K562 (cell line): ENCODE data around the gene ODC1. TPM values are rescaled to one million over a fixed set of nuclear protein-coding genes. Genes with fewer than 3 reads are reported as not detected.

Experiments
- ATAC-seq: fragments of 200-7000 bp; cut with Tn5 transposase; 3 replicates; pipeline ENCODE4 v1.9.1; 2020; ENCODE audit warnings: moderate library complexity
- BruUV-seq: library from RNA; stranded (reverse); fragments of 400-500 nt; replicated peaks from 2 replicates; lab custom pipeline; 2021; lab: Mats Ljungman, UMichigan
- CTCF ChIA-PET: fragments of 300-600 bp; formaldehyde crosslinking; extraction: SDS; loops from one replicate; lab custom pipeline; 2021; ENCODE audit warnings: low intra/inter-chr PET ratio; lab: Yijun Ruan, JAX
- POLR2A ChIA-PET: fragments of 300-600, 350-650 bp; sonication (Branson Sonifier 250); formaldehyde crosslinking; extraction: SDS; loops from one replicate; lab custom pipeline; 2021; ENCODE audit warnings: antibody characterized with exemption, inconsistent platforms; lab: Yijun Ruan, JAX
- DNase-seq, 4 experiments: peaks; one replicate each; pipeline versions ENCODE4 v3.0.0 to v3.0.0-alpha.2; 2011 to 2018; ENCODE audit warnings: low spot score in 3 of 4, mixed read lengths in 3 of 4; ENCODE audit errors: extremely low read depth in 1 of 4
- FAIRE-seq: peaks from 2 replicates; lab custom pipeline; 2011; peaks lifted over from hg19 to GRCh38; lab: Jason Lieb, UNC
- H2AFZ ChIP-seq: 2 replicates; pipeline ENCODE4 v1.6.0; 2011; ENCODE audit warnings: low read depth, low read length, control low read depth, inconsistent platforms
- H3K27ac ChIP-seq: fragments of 200-600 bp; 3 replicates; pipeline ENCODE4 v1.8.0; 2011; ENCODE audit warnings: low read depth, mild to moderate bottlenecking, control low read depth, inconsistent platforms, low read length, moderate library complexity, mixed read lengths; ENCODE audit errors: extremely low read depth
- H3K27me3 ChIP-seq, 2 experiments: fragments of 300-600 bp in 1 of 2; 2 replicates in 1 of 2; 3 replicates in 1 of 2; pipeline versions ENCODE4 v1.6.0 to v1.8.0; 2011; ENCODE audit warnings: inconsistent platforms in 2 of 2, low read length in 2 of 2, mild to moderate bottlenecking in 1 of 2, mixed read lengths in 1 of 2, moderate library complexity in 1 of 2; ENCODE audit not compliant: control insufficient read depth in 2 of 2, insufficient read depth in 2 of 2
- H3K36me3 ChIP-seq: fragments of 300-600 bp; 3 replicates; pipeline ENCODE4 v1.8.0; 2011; ENCODE audit warnings: mild to moderate bottlenecking, low read length, inconsistent platforms; ENCODE audit not compliant: control insufficient read depth, insufficient read depth
- H3K4me1 ChIP-seq, 2 experiments: fragments of 200-600 bp in 1 of 2; replicated peaks in 1 of 2; 2 replicates in 1 of 2; 3 replicates in 1 of 2; pipeline versions ENCODE4 v1.5.1 to v1.8.0; 2011; ENCODE audit warnings: inconsistent platforms in 2 of 2, low read length in 2 of 2, mild to moderate bottlenecking in 1 of 2, mixed read lengths in 1 of 2, moderate library complexity in 1 of 2; ENCODE audit not compliant: control insufficient read depth in 2 of 2, insufficient read depth in 2 of 2
- H3K4me2 ChIP-seq: 2 replicates; pipeline ENCODE4 v1.6.1; 2011; ENCODE audit warnings: low read length, control low read depth, inconsistent platforms, mixed read lengths; ENCODE audit not compliant: insufficient read depth
- H3K4me3 ChIP-seq: fragments of 200-600 bp; sonication (generic), shearing (Covaris generic); 2 replicates; pipeline ENCODE4 v1.5.1; 2016; ENCODE audit warnings: control low read depth, inconsistent platforms
- H3K79me2 ChIP-seq: fragments of 200-600 bp; 3 replicates; pipeline ENCODE4 v1.8.0; 2011; ENCODE audit warnings: low read length, inconsistent platforms; ENCODE audit not compliant: control insufficient read depth, insufficient read depth
- H3K9ac ChIP-seq, 2 experiments: 2 replicates each; pipeline versions ENCODE4 v1.6.0 to v1.6.1; 2011; ENCODE audit warnings: low read depth in 2 of 2, low read length in 2 of 2, control low read depth in 1 of 2, inconsistent platforms in 1 of 2, mild to moderate bottlenecking in 1 of 2, mixed read lengths in 1 of 2; ENCODE audit not compliant: insufficient read depth in 1 of 2
- H3K9me1 ChIP-seq: one replicate; pipeline ENCODE4 v1.6.0; 2011; ENCODE audit warnings: inconsistent platforms, mild to moderate bottlenecking, low read length, moderate library complexity; ENCODE audit not compliant: control insufficient read depth, insufficient read depth
- H3K9me3 ChIP-seq: replicated peaks from 2 replicates; pipeline ENCODE4 v1.5.1; 2011; ENCODE audit warnings: low read depth, low read length, inconsistent platforms; ENCODE audit not compliant: control insufficient read depth, insufficient read depth
- H4K20me1 ChIP-seq: replicated peaks from 2 replicates; pipeline ENCODE4 v1.6.1; 2011; ENCODE audit warnings: low read length, inconsistent platforms, mixed read lengths; ENCODE audit not compliant: control insufficient read depth, insufficient read depth
- CSDE1 ChIP-seq, 2 experiments: fragments of 450-650 bp; IDR thresholded peaks; 2 replicates each; pipeline ENCODE4 v1.6.1; 2016; ENCODE audit warnings: mild to moderate bottlenecking in 1 of 2
- ERF ChIP-seq: fragments of 450-650 bp; formaldehyde crosslinking; IDR thresholded peaks from 2 replicates; pipeline ENCODE4 v1.4.0; 2020; ENCODE audit warnings: mild to moderate bottlenecking, mixed read lengths
- MTA1 ChIP-seq: fragments of 450-650 bp; IDR thresholded peaks from 2 replicates; pipeline ENCODE4 v1.6.1; 2017; ENCODE audit warnings: borderline replicate concordance
- NFIX ChIP-seq: fragments of 250-450 bp; sonication (Bioruptor Pico); IDR thresholded peaks from 2 replicates; pipeline ENCODE4 v1.4.0; 2020; ENCODE audit warnings: low read depth, mild to moderate bottlenecking, moderate library complexity
- RBM34 ChIP-seq: fragments of 200-400 bp; formaldehyde crosslinking; IDR thresholded peaks from 2 replicates; pipeline ENCODE4 v1.6.1; 2018; ENCODE audit warnings: low read length, borderline replicate concordance; ENCODE audit not compliant: insufficient read depth
- SP2 ChIP-seq: IDR thresholded peaks from 2 replicates; pipeline ENCODE4 v1.6.1; 2011; ENCODE audit warnings: mild to moderate bottlenecking, low read depth, low read length, moderate library complexity; ENCODE audit not compliant: poor library complexity, severe bottlenecking; ENCODE audit errors: extremely low read depth
- USF1 ChIP-seq: sonication (generic); formaldehyde crosslinking; IDR thresholded peaks from 2 replicates; pipeline ENCODE4 v1.9.0; 2022; ENCODE audit warnings: mild to moderate bottlenecking, missing genetic modification reagents
- ZBTB9 ChIP-seq: fragments of 450-650 bp; formaldehyde crosslinking; IDR thresholded peaks from 2 replicates; pipeline ENCODE4 v1.4.0; 2020; ENCODE audit warnings: mild to moderate bottlenecking, moderate library complexity
- ZFP30 ChIP-seq: fragments of 250-450 bp; sonication (Bioruptor Pico); IDR thresholded peaks from 2 replicates; pipeline ENCODE4 v1.8.0; 2022; ENCODE audit warnings: moderate library complexity, mild to moderate bottlenecking, inconsistent platforms, borderline replicate concordance
- ZFP36 ChIP-seq: fragments of 150-350 bp; IDR thresholded peaks from 2 replicates; pipeline ENCODE4 v1.6.1; 2018; ENCODE audit warnings: low read length, low read depth; ENCODE audit not compliant: partially characterized antibody
- ZNF586 ChIP-seq: fragments of 450-650 bp; formaldehyde crosslinking; conservative IDR thresholded peaks from 2 replicates; pipeline ENCODE4 v1.4.0; 2020; ENCODE audit warnings: mild to moderate bottlenecking, moderate library complexity
- WGBS: fragments of 100-300 bp; shearing (Covaris generic); methylation state at CpG from one replicate; pipeline ENCODE4 v1.1.6; 2016; ENCODE audit warnings: low coverage, mixed read lengths; ENCODE audit not compliant: insufficient coverage; ENCODE audit errors: missing lambda C conversion rate; 5-methylcytosine and 5-hydroxymethylcytosine counted together
- in situ Hi-C: fragments of 300-500 bp; cut with MboI; formaldehyde crosslinking; loops from 4 replicates; pipeline ENCODE4 v1.15.0; 2018; ENCODE audit warnings: inconsistent platforms, mixed read lengths
- intact Hi-C: fragments of 100-400 bp; cut with micrococcal nuclease; formaldehyde crosslinking; loops from 2 replicates; pipeline ENCODE4 v1.14.2; 2022
- polyA plus RNA-seq, 8 experiments: library from polyadenylated mRNA; depleted of rRNA in 4 of 8; stranded (reverse) in 5 of 8; unstranded in 3 of 8; fragments of >200 nt; fragmentation: Nextera tagmentation in 2 of 8; fragmentation: Illumina TruSeq in 1 of 8; extraction: Ambion mirVana in 2 of 8; extraction: Trizol in 1 of 8; gene quantifications; 2 replicates each; pipeline versions ENCODE4 v1.2.1 to v1.2.3, GENCODE V29; 2011 to 2014; ENCODE audit warnings: inconsistent platforms in 1 of 8, missing spikeins in 1 of 8
- total RNA-seq, 7 experiments: library from RNA; depleted of rRNA in 6 of 7; stranded (reverse); fragments of >200 nt in 6 of 7; fragmentation: Illumina TruSeq in 2 of 7; extraction: Trizol in 2 of 7; gene quantifications; 2 replicates each; pipeline versions ENCODE4 v1.2.1 to v1.2.3, GENCODE V29; 2011 to 2021; ENCODE audit warnings: low replicate concordance in 1 of 7

ODC1 gene
- total and polyA plus RNA-seq, 9 of the 15 experiments (the other 6 are each of a cell fraction or from before 2014, with no cell fraction given) = 142 to 563 (median 457) TPM

- peaks cover 0 to 8% of the 10 kb centered on the region in 2 experiments; a peak in 2 of 5 replicates for H3K4me1 ChIP-seq
- H3K27ac ChIP-seq = no peak overlapping the region
- CTCF ChIA-PET = no interaction called here
- DNase-seq (no peak), ATAC-seq (no peak), FAIRE-seq (no peak)
- intact Hi-C loops = no loop called here
- no peak overlapping the region for H3K4me3 ChIP-seq
- WGBS = 79% methylated on average over 6 of the region's 6 CpGs
- no TSS peak for BruUV-seq
- no peak overlapping the region for H2AFZ ChIP-seq
- TF ChIP-seq ZNF586 (CRISPR knock-in tag) = no peak
- TF ChIP-seq CSDE1 (IDR thresholded peaks at IDR 0.05) = no peak
- no peak for TF ChIP-seq ZFP30 (CRISPR knock-in tag)
- TF ChIP-seq NFIX (CRISPR knock-in tag) = no peak
- TF ChIP-seq USF1 (CRISPR knock-in tag) = no peak
- TF ChIP-seq SP2 = no peak
- TF ChIP-seq MTA1 = no peak
- TF ChIP-seq RBM34 = no peak
- TF ChIP-seq ERF (CRISPR knock-in tag) = no peak
- no peak for TF ChIP-seq ZBTB9 (CRISPR knock-in tag)
- no peak for TF ChIP-seq ZFP36
- H3K79me2 ChIP-seq = no peaks in the 10 kb centered on the region
- H3K36me3 ChIP-seq = peaks cover 33% of the 10 kb centered on the region; the same call in 2 of the 3 replicates
- H4K20me1 ChIP-seq = 0 out of 2 replicates have a peak, but pooled peaks cover 3% of the 10 kb centered on the region
- H3K9me3 ChIP-seq = no peaks in the 10 kb centered on the region
- no peak overlapping the region for H3K4me2 ChIP-seq
- peak overlapping the region in 1 of 2 experiments; percentile 45; a peak in 1 of 4 replicates for H3K9ac ChIP-seq
- H3K27me3 ChIP-seq = no peaks in the 10 kb centered on the region
- POLR2A ChIA-PET = no interaction called here
- no peaks in the 10 kb centered on the region for H3K9me1 ChIP-seq
- in situ Hi-C loops = loop anchor here (25.0 kb wide), 1 partner anchor 161 kb away; no protein-coding TSS in a partner anchor
These were observed 24.7 kb downstream of the ODC1 start for GRCh38 chr2:10423400-10423774.
